Brain microvascular endothelial cell (primary cell): Measurements from ENCODE around the gene OR56B4.

ENCODE experiments used
- DNase-seq: peaks from one replicate; pipeline ENCODE4 v3.0.0-alpha.2; 2020
- H3K27ac ChIP-seq: fragments of 250-450 bp; sonication (Bioruptor Pico); 2 replicates; pipeline ENCODE4 v1.5.1; 2020; ENCODE audit warnings: mild to moderate bottlenecking, moderate library complexity
- H3K27me3 ChIP-seq: fragments of 250-450 bp; sonication (Bioruptor Pico); replicated peaks from 2 replicates; pipeline ENCODE4 v1.5.1; 2020; ENCODE audit warnings: mild to moderate bottlenecking
- H3K36me3 ChIP-seq: fragments of 250-450 bp; sonication (Bioruptor Pico); replicated peaks from 2 replicates; pipeline ENCODE4 v1.5.1; 2020; ENCODE audit warnings: mild to moderate bottlenecking
- H3K4me3 ChIP-seq: 2 replicates; pipeline ENCODE4 v1.5.1; 2011; ENCODE audit warnings: low read depth, mild to moderate bottlenecking, control low read depth, low read length, moderate library complexity
- CTCF ChIP-seq: IDR thresholded peaks from 2 replicates; pipeline ENCODE4 v1.5.1; 2011; ENCODE audit warnings: low read depth, mild to moderate bottlenecking, moderate library complexity, low read length, control low read depth, inconsistent platforms; ENCODE audit errors: missing control alignments
- in situ Hi-C: cut with HindIII; loops from 2 replicates; pipeline ENCODE4 v1.10.0; 2017; ENCODE audit warnings: low sequenced_read_pairs, low pct_ligation_motif_present

Gene OR56B4

GRCh38 chr11:6110011-6110410 is 2.5 kb downstream of the OR56B4 start:
- Histone ChIP-seq H3K27me3 (no peaks in the 10 kb centered on the region), H3K36me3 (no peaks in the 10 kb centered on the region), H3K27ac (no peak overlapping the region), H3K4me3 (no peak overlapping the region)
- TF ChIP-seq CTCF: no peak
- no peak for DNase-seq
- in situ Hi-C loops: no loop called here

DNA sequence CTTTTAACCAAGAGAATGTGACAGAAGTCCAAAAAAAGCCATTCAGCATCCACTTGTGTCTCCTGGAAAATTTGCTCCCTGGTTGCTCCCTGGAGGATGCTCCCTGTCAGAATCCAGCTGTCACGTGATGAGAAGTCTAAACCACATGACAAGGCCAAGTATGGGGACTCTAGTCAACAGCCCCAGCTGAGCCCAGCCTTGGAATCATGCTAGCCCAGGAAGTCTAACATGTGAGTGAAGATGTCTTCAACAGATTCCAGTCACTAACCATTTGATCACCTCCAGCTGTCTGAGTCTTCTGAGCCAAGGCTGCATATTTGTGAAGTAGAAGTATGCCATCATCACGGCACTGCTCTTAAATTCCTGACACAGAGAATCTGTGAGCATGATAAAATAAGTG is 4.2 kb downstream of the OR56B4 start:
- DNase-seq: no peak
- in situ Hi-C loops: no loop called here
- no peak for TF ChIP-seq CTCF
- Histone ChIP-seq H3K27me3 (no peaks in the 10 kb centered on the region), H3K36me3 (no peaks in the 10 kb centered on the region), H3K27ac (no peak overlapping the region), H3K4me3 (no peak overlapping the region)

DNA sequence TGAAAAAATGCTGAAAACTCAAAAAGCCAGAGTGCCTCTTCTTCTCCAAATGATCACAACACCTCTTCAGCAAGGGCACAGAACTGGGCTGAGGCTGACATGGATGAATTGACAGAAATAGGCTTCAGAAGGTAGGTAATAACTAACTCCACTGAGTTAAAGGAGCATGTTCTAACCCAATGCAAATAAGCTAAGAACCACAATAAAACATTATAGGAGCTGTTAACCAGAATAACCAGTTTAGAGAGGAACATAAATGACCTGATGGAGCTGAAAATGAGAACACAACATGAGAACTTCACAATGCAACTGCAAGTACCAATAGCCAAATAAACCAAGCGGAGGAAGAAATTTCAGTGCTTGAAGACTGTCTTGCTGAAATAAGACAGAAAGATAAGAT is 9.2 kb downstream of the OR56B4 start:
- Histone ChIP-seq H3K4me3 (no peak overlapping the region), H3K27ac (no peak overlapping the region), H3K36me3 (no peaks in the 10 kb centered on the region), H3K27me3 (no peaks in the 10 kb centered on the region)
- no peak for TF ChIP-seq CTCF
- no peak for DNase-seq
- in situ Hi-C loops: no loop called here

DNA sequence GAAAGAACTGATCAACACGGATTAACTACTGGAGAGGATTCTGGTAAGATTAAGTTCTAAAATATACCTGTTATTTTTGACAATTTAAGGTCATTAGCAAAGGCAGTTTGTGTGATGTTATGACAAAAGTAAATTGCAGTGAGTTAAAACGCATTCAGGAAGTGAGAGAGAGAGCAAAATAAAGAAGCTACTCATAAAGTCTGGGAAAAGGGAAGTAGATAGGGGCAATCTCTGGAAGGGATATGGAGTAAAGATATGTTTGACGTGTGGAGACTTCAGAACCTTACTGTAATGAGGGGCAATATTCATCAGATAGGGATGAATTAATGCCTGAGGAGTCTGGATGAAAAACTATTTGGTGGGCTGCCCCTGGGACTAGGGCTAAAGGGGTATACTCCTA is 16.8 kb downstream of the OR56B4 start:
- H3K36me3 ChIP-seq: no peaks in the 10 kb centered on the region
- DNase-seq: no peak
- no peak overlapping the region for H3K27ac ChIP-seq
- H3K27me3 ChIP-seq: no peaks in the 10 kb centered on the region
- no peak for TF ChIP-seq CTCF
- in situ Hi-C loops: no loop called here
- no peak overlapping the region for H3K4me3 ChIP-seq

DNA sequence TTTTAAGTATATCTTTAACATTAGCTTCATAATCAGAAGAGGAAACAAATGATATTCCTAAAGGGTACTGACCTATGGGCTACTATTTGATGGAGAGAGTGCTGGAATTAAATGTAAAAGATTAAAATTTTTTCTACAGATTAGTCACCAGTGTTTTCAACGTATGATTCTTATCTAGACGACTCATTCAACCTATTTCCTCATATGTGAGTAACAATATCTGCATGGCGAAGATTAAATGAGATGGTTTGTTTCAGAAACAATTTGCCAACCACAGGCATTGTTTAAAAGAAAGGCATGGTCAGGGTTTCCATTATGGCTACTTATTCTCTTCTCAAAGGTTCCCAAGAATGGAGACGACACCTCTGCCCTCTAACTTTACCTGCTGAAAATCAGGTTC is 20.4 kb downstream of the OR56B4 start:
- no peak overlapping the region for H3K4me3 ChIP-seq
- no peak for TF ChIP-seq CTCF
- no peak overlapping the region for H3K27ac ChIP-seq
- H3K27me3 ChIP-seq: no peaks in the 10 kb centered on the region
- no peaks in the 10 kb centered on the region for H3K36me3 ChIP-seq
- no peak for DNase-seq
- in situ Hi-C loops: no loop called here

DNA sequence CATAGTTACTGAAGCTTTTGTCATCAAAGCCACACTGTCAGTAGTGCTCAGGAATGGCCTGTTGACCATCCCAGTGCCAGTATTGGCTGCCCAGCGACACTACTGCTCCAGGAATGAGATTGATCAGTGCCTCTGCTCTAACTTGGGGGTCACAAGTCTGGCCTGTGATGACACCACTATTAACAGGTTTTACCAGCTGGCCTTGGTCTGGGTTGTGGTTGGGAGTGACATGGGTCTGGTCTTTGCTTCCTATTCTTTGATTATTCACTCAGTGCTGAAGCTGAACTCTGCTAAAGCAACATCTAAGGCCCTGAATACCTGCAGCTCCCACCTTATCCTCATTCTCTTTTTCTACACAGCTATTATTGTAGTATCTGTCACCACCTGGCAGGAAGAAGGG is 21.5 kb downstream of the OR56B4 start:
- no peaks in the 10 kb centered on the region for H3K36me3 ChIP-seq
- H3K4me3 ChIP-seq: no peak overlapping the region
- no peaks in the 10 kb centered on the region for H3K27me3 ChIP-seq
- in situ Hi-C loops: no loop called here
- TF ChIP-seq CTCF: no peak
- no peak for DNase-seq
- H3K27ac ChIP-seq: no peak overlapping the region
